OCI-M1 (cell line): ENCODE measurements around the gene SBF2.

Experiments
- DNase-seq: peaks from one replicate; lab custom pipeline; 2025; lab: John Stamatoyannopoulos, UW

SBF2 gene

DNA sequence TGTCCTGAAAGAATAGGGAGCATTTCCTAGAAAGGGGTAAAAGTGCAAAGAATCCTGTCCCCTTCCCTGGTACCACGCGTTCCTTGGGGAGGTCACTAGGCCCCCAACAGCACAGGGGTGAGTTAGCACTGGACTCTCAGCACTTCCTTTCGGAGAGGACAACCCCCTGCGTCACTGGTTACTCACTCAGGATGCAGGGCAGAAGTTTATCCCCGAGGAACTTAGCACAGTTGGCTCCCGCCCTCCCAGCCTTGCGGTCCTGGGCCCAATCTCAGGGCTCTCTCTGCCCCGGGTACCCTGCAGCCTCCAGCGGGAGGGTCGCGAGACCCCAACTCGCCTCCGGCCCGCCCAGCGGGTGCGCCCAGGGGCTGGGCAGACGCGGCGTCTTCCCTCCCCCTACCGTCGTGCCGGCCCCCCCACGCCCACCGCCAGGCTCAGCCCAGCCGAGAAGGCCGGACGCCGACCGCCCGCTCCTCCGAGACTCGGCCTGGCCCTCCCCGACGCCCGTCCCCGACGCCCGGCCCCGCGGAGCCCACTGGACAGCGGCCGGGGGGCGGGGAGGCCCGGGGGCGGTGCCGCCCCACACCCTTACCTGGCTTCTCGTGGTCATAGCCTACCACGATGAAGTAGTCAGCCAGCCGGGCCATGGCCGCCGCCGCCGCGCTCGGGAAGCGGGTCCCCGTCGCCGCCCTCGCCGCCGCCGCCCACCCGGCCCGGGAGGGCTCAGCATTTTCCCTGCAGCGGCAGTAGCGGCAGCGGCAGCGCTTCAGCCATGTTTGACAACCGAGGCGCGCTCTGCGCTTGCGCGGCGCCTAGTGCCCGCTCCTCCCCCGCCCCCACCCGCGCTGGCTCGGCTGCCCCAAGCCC is at the start of gene SBF2:
TSS of gene SBF2 (minus strand) at position 797 of the 867 bp plus-strand sequence. CDS start at position 647, 150 bp downstream.
- no peak for DNase-seq

DNA sequence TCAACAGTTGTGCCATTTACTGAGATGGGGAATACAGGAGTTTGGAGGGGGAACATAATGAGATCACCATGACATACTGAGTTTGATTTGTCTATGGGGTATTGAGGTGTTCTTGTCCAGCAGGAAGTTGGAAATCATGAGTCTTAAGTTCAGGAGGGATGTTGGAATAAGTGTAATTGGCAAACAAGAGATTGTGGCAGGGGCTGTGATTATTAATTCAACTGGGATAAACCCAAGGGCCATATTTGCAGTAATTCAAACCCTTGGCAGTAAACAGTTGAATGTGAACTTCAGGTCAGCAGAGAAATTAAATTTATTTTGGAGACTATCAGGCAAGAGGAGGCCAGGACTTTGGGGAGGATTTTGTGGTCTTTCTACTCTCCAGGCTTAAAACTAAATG is 44.3 kb upstream of the SBF2 start:
- no peak for DNase-seq

DNA sequence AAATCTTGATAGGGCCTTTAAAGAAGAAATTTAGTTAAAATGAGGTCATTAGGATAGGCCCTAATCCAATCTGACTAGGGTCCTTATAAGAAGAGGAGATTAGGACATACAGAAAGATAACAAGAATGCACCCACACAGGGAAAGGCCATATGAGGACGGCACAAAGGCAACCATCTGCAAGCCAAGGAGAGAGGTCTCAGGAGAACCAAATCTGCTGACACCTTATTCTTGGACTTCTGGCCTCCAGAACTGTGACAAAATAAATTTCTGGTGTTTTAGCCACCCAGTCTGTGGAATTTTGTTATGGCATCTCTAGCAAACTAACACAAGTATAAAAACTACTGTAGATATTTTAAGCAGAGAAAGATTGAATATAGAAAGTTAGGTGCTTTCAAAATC is 39.5 kb upstream of the SBF2 start:
- DNase-seq, result no peak

DNA sequence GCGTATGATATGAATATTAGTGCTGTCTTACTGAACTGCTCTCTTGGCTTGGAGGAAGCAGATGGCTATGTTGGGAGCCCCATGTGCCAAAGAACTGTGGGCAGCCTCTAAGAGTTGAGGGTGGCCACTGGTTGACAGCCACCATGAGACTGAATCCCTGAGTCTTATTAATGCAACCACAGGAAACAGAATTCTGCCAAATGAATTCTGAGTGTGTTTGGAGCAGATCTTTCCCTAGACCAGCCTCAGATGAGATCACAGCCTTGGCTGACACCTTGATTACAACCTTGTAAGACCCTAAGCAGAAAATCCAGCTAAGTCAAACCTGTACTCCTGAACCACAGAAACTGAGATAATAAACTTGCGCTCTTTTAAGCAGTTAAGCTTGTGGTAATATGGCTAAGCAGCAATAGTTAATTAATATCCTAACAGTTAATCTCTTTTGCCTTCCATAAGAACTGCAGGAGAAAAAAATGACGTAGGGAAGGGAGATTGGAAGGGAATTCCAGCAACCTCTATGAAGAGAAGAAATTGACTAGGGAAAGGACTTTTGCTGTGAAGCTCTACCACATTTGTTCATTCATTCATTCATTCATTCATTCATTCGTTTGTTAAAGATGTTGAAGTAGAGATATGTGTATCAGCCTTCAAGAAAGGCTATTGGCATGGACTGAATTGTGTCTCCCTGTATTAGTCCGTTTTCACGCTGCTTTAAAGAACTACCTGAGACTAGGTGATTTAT is 37.7 kb upstream of the SBF2 start:
- DNase-seq, result no peak

DNA sequence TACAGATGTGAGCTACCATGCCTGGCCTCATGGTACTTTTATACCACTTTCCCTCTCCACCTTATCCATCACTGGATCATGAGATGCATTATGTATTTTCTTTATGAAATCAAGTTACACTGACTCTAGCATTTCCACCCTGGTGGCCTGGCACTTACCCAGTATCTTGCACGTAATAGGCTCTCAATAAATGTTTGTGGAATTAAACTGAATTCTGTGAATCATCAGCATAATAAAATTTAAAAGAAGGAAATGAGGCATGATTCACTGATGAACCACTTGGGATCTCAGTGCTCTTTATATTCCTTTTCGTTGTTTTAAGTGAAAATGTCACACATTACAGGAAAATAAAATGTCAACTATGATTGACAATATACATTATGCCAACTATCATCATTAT is 35.9 kb upstream of the SBF2 start:
- DNase-seq, result no peak

DNA sequence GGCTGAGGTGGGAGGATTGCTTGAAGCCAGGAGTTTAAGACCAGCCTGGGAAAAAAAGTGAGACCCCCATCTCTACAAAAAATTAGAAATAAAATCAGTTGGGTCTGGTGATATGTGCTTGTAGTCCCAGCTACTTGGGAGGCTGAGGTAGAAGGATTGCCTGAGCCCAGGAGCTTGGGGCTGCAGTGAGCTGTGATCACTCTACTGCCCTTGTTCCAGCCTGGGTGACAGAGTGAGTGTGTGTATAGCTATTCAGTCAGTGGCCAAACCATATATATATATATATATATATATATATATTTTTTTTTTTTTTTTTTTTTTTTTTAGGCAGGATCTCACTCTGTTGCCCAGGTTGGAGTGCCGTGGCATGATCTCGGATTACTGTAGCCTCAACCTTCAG is 35.3 kb upstream of the SBF2 start:
- DNase-seq, result no peak

DNA sequence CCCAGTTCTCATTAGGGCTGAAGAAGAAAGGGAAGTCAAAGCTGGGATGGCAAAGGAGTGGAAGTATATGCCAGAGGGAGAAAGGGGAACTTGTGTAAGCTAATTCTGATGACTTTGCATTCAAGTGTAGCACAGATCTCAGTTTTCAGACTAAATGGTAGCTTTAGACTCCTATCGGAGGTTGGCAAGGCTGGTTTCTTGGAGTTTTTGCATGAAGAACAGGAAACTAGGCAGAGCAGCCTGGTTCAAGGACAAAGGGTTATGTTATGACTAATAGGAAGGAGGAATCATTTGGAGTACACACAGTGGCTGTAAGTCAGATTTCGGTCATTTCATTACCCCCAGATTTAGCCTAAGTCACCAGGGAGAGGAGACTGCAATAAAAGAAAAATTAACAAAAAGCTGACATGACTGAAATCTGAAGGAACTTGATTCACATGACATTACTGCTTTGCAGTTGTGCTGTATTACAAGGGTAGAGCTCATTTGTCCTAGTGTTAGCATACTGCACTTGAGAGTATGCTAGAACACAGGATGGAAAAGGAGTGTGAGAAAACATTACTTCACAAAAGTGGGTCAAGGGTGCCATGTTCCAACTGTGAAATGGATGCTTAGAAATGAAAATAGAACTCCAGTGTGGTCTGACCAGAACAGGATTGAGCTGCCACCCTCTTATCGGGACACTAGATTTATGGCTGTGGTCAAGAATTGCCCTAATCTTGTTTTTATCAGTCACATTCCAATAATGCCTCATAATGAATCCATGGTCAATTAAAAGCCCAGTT is 34.5 kb upstream of the SBF2 start:
- peak; percentile 34 for DNase-seq

DNA sequence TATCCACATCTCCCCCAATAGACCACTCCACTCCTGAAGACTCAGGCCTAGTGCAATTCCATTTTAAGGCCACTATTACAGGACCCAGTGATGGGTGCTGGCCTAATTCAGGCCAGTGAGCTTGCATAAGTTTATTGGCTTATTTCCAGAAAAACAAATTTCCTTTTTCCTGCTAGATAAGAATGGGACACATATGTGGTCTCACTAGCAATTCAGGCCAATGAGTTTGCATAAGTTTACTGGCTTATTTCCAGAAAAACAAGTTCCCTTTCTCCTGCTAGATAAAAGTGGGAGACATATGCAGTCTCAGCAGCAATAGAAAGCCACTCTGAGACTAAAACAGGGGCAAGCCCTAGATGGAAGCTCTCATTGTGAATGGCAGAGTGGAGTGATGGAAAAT is 33.2 kb upstream of the SBF2 start:
- DNase-seq, result peak; percentile 93

DNA sequence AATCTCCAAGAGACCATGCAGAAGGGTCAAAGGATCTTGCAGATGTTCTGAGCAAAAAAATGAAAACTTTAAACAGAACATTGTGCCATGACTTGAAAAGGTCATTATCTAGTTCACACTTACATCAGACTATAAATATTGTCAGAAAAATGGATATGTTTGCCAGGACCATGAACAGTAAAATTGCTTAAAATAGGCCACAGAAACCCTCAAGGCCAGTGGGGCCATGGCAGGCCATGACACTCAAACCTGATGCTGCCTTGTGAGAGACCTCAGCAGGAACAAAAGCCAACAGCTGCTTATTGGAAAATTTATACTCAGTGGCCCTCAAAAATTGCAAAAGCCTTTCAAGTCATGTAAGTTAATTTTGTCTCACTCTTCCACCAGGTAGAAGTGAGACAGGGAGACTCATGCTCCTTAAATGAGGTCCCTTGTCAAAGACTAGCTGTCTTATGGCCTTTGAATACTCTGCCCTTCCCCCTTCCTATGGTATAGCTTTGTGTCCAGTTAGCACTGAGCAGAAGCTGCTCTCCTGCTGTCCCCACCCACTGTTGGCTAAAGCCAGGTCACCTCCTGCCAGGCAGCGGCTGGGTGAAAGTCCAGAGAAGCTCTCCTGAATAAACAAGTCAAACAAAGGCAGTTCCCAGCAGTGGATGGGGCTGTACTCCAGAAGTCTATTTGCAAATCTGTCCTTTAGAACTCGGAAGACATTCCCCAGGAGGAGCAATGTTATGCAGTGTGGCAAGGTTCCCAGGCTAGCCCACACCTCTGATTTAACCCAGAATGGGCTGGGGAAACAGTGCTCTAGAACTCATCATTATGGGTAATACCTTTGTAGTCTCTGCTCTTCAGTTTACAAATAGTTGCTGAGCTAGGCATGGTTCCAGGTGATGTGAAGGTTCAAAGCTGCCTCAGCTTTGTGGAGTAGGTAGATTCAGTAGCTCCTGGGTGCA is 32.3 kb upstream of the SBF2 start:
- DNase-seq, result no peak

DNA sequence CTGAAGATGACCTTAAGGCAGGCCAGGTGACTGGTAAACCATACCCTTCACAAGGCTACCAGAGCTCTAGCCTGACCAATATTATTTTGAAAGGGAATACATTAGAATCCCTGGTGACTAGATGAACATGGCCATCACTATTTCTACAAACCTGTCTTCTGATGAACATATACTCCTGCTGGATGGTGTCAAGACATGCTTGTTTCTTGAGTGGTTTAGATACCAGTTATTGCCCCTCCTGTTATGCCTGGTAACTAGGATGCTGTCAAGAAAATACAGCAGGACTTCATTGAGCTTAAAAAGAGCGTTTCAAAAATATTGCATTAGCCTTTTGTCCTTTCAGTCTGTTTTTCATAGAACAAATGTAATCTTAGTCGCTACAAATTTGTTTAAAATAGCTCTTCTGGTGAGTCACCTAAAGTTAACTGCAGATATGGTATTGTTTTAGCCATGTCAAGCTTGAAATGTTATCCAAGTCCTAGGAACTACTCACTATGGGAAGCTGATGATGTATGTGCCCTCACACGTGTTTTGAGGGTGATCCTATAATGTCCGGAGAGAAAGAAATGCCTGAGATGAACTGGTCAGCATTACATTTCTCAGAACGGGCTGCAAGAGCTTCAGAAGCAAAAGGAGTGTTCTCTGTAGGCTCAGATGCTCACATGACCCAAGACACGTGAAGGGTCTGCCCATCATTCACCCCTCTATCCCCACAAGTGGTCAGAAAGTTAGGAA is 31.4 kb upstream of the SBF2 start:
- DNase-seq, result no peak

DNA sequence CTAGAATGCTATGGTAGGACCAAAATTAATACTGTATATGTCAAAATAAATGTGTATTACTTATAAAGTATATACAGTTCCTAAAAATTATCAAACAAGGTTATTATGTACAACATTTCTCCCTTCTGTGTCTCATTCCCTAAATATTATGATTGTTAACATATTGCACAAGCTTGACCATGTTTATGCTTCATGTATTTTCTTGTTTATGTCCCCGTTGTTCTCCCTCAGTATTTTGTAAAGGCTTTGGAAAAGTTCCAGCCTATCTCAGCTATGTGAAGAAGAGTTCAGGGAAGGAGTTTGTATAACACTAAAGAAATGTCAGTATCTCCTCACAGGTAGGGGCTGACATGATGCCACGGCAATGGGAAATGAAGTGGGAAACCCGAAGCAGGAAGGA is 30.5 kb upstream of the SBF2 start:
- DNase-seq, result no peak

DNA sequence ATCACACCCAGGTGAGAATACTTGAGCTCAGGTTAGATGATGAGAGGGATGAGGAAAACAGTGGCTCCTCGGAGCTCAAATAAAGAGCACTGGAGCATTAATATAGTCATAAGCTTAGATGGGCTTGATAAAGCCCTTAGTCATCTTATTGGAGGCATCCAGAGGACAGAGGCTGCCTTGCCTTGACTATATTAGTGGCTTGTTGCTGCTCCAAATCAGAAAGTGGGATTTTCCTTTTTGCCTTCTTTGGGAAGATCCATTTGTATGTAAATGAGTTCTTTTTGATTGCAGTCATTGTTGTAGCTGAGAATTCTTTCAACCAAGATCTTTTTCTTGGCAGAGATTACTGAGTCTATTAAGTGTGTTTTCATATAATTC is 29.8 kb upstream of the SBF2 start:
- no peak for DNase-seq

DNA sequence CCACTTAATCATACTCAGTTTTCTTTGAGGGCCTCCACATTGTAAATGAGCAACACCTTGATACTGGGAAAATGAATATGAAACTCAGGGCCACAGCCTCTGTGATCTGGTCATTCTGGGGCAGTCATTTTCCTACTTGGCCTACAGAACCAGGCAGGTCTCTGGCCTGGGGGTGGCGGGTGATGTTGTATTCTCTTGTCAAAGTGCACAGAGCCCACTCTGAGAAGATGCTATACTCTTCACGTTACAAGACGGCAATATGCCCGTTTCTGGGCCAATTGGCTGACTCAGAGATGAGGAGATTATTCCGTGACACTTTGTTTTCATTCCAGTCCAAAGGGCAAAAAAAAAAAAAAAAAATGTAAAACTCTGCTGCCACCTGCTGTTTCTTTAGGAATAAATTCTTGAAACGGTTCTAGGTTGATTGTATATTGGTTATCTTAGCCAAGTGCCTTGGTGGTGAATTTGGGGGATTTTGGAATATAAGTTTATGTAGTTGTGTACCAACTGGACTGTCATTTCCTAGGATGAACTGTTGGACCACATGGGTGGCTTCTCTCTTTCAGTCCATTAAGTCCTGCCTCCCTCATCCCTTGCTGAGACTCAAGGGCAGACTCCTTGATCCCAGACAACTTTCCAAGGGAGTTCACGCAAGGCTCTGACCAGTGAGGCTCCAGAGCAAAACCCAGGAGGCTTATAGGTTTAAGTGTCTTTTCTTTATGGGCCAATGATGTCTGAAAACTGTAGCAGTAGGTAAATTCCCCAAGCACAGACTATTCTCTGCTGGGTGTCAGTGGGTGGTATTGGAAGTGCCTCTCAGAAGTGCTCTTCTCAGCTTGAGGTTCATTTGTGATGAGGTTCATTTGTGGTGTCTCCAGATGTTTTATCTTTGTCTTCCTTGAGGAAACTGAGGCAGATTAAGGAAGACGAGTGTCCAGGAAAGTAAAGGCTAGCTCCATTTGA is 29.1 kb upstream of the SBF2 start:
- peak; percentile 87 for DNase-seq

DNA sequence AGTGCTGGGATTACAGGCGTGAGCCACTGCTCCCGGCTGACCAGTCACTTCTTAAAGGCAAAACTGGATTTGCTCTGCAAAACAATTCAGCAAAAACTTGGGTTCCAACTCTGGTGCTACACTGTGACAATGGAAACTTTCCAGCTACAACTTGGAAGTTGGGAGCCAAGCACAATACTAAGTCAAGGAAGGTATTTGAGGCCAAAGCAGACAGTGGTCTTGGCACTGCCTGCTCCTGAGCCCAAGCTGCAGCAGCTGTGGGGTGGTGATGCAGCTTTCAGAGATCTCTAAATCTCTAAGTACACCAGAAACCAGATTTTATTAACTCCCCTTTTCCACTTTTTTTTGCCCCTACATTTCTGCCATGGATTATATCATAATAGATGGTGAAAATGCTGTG is 28.4 kb upstream of the SBF2 start:
- no peak for DNase-seq

DNA sequence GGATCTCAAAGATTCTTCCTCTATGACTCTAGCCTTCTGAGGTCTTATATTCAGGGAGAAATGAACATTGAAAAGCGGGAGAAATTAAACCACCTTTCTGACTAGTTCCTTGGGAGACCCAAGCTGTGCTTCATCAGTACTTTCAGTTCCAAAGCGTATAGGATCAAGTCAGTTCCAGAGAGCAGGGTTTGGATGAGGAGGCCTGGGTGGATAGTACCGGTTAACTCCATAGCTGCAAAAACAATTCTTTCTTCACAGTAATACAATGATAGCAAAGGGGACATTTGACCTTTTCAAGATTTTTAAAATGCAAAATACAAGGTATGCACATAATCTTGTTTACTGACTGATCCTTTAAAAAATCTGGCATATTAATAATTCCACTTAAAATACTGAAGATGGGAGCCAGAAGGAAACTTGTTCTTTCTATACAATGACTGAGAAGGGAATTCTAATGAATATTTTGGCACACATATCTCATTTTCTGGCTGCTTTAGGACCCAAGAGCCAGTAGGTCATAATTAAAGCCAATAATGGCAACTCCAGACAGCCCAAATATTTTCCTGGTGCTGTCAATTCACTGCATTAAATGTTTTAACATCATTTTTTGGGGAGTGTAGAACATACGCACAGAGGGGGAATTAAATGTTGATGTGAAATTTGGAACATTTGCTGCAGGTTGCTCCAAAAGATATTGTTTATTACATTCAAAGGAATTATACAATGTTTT is 26.9 kb upstream of the SBF2 start:
- no peak for DNase-seq

DNA sequence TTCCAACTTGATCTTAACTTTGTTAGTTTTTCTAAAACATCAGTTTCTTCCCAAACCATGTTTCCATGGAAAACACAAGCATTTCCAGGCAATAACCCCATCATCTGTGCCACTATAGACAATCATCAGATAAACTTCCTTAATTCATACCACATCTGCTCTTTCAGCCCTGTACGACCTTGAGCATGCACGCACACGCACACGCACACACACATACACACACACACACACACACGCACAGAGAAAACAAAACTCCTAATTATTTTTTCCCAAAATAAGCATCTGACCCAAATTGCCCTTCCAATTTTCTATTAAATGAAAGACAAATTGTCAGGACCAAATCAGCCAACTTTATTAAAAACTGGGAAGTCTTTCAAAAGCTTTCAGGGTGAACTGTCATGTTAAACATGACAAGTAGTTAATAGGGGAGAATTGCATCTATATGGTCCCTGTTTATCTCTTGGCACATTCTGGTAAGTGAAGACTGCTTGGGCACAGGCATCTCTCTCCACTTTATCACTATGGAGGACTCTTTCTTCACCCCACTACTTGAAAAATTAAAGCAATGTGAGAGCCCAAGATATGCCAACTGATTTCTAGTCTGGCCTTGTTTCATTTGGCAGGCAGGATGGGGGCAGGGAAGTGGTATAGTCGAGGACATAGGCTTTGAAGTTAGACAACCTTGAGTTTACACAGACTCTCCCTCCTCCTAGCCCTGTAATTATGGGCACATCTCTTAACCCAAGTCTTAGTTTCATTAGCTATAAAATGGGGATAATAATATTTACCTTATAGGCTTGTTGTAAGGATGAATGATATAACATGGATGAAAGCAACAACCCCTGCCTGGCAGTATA is 25.9 kb upstream of the SBF2 start:
- DNase-seq, result no peak

DNA sequence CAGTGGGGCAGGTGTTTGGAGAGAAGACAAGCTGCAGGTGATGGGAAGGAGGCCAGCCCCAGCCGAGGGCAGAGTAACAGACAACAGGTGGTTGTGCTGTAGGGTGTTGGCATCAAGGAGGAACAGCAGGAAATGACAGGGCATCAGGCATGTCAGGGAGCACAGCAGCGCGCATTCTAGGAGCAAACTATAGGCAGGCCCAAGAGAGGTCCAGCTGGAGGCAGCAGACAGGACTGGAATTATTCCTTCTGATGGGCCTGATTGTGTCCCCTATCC is 24.4 kb upstream of the SBF2 start:
- no peak for DNase-seq
